H1 (cell line): ENCODE results near the gene FAM47A. TPM values are rescaled to one million over a fixed set of nuclear protein-coding genes. Genes with fewer than 3 reads are reported as not detected.

Source experiments
- CTCF ChIA-PET: fragments of 300-600 bp; sonication (Branson Sonifier 250); formaldehyde crosslinking; loops from one replicate; lab custom pipeline; 2021; ENCODE audit not compliant: partially characterized antibody; lab: Charles Lee
- POLR2A ChIA-PET: fragments of 300-600 bp; sonication (Branson Sonifier 250); formaldehyde crosslinking; loops from one replicate; lab custom pipeline; 2021; ENCODE audit warnings: inconsistent platforms; ENCODE audit not compliant: partially characterized antibody; lab: Charles Lee
- DNase-seq, 2 experiments: peaks; one replicate each; pipeline versions ENCODE4 v3.0.0 to v3.0.0-alpha.2; 2010 to 2022; ENCODE audit warnings: low spot score in 2 of 2, low read depth in 1 of 2, mixed read lengths in 1 of 2
- FAIRE-seq: peaks from 2 replicates; lab custom pipeline; 2011; peaks lifted over from hg19 to GRCh38; lab: Jason Lieb, UNC
- H2AFZ ChIP-seq: 2 replicates; pipeline ENCODE4 v1.8.1; 2012; ENCODE audit warnings: low read length, inconsistent platforms
- H2AK5ac ChIP-seq: 2 replicates; pipeline ENCODE4 v1.6.1; 2013; ENCODE audit warnings: low read depth, low read length
- H2BK120ac ChIP-seq: replicated peaks from 2 replicates; pipeline ENCODE3; 2013; ENCODE audit warnings: low read depth, low read length, inconsistent platforms
- H2BK12ac ChIP-seq: 2 replicates; pipeline ENCODE4 v1.6.1; 2013; ENCODE audit warnings: low read depth, low read length
- H2BK15ac ChIP-seq: 2 replicates; pipeline ENCODE4 v1.6.1; 2013; ENCODE audit warnings: low read length
- H2BK20ac ChIP-seq: 2 replicates; pipeline ENCODE4 v1.6.1; 2013; ENCODE audit warnings: low read length
- H2BK5ac ChIP-seq: 2 replicates; pipeline ENCODE4 v1.6.1; 2013; ENCODE audit warnings: low read depth, low read length
- H3K14ac ChIP-seq: 2 replicates; pipeline ENCODE4 v1.6.1; 2013; ENCODE audit warnings: inconsistent platforms; ENCODE audit not compliant: insufficient read length
- H3K18ac ChIP-seq: 2 replicates; pipeline ENCODE4 v1.6.1; 2013; ENCODE audit warnings: low read length; ENCODE audit errors: extremely low read depth
- H3K23ac ChIP-seq: 2 replicates; pipeline ENCODE4 v1.6.1; 2013; ENCODE audit warnings: inconsistent platforms; ENCODE audit not compliant: insufficient read length
- H3K23me2 ChIP-seq: 2 replicates; pipeline ENCODE4 v1.6.1; 2013; ENCODE audit warnings: low read depth, low read length
- H3K27ac ChIP-seq: 2 replicates; pipeline ENCODE4 v1.6.1; 2011; ENCODE audit warnings: low read depth, low read length, inconsistent platforms
- H3K27me3 ChIP-seq, 4 experiments: replicated peaks in 1 of 4; 1 replicate in 1 of 4; 2 replicates in 3 of 4; pipeline versions ENCODE4 v1.6.1 to v1.8.1; 2011 to 2013; ENCODE audit warnings: low read length in 3 of 4, mild to moderate bottlenecking in 3 of 4, inconsistent platforms in 2 of 4, mixed read lengths in 2 of 4, moderate library complexity in 1 of 4; ENCODE audit not compliant: control insufficient read depth in 3 of 4, insufficient read depth in 3 of 4; ENCODE audit errors: extremely low read depth in 1 of 4
- H3K36me3 ChIP-seq, 4 experiments: 2 replicates each; pipeline versions ENCODE4 v1.6.1 to v1.8.1; 2011 to 2013; ENCODE audit warnings: mild to moderate bottlenecking in 4 of 4, low read length in 3 of 4, moderate library complexity in 2 of 4, control low read depth in 1 of 4, inconsistent platforms in 1 of 4; ENCODE audit not compliant: insufficient read depth in 4 of 4, control insufficient read depth in 2 of 4
- H3K4ac ChIP-seq: replicated peaks from 2 replicates; pipeline ENCODE3; 2013; ENCODE audit warnings: low read length, low read depth, mixed read lengths, inconsistent platforms; ENCODE audit not compliant: insufficient read length
- H3K4me1 ChIP-seq, 4 experiments: replicated peaks in 1 of 4; 1 replicate in 1 of 4; 2 replicates in 3 of 4; pipeline versions ENCODE4 v1.6.1 to v1.8.1; 2011 to 2013; ENCODE audit warnings: low read length in 3 of 4, inconsistent platforms in 2 of 4, mixed read lengths in 1 of 4; ENCODE audit not compliant: insufficient read depth in 4 of 4, control insufficient read depth in 3 of 4
- H3K4me2 ChIP-seq, 2 experiments: 2 replicates each; pipeline versions ENCODE4 v1.6.1 to v1.8.1; 2011 to 2013; ENCODE audit warnings: low read depth in 2 of 2, low read length in 2 of 2, control low read depth in 1 of 2, inconsistent platforms in 1 of 2, mild to moderate bottlenecking in 1 of 2; ENCODE audit not compliant: insufficient read depth in 1 of 2
- H3K4me3 ChIP-seq, 4 experiments: fragments of 200-600, 300-600 bp in 1 of 4; sonication (generic), shearing (Covaris generic), sonication (Bioruptor Twin) in 1 of 4; 2 replicates each; pipeline versions ENCODE4 v1.5.1 to v1.8.1; 2011 to 2016; ENCODE audit warnings: low read length in 4 of 4, low read depth in 3 of 4, control low read depth in 2 of 4, inconsistent platforms in 2 of 4, mild to moderate bottlenecking in 2 of 4, mixed read lengths in 1 of 4, moderate library complexity in 1 of 4; ENCODE audit not compliant: insufficient read depth in 2 of 4; ENCODE audit errors: extremely low read depth in 1 of 4
- H3K56ac ChIP-seq: replicated peaks from 2 replicates; pipeline ENCODE3; 2013; ENCODE audit warnings: low read depth, mild to moderate bottlenecking, mixed read lengths, low read length, inconsistent platforms; ENCODE audit not compliant: insufficient read length
- H3K79me1 ChIP-seq: 2 replicates; pipeline ENCODE4 v1.6.1; 2013; ENCODE audit warnings: low read depth, low read length, control low read depth
- H3K79me2 ChIP-seq, 2 experiments: 2 replicates each; pipeline versions ENCODE4 v1.6.1 to v1.8.1; 2012 to 2013; ENCODE audit warnings: low read length in 2 of 2, mild to moderate bottlenecking in 2 of 2, inconsistent platforms in 1 of 2; ENCODE audit not compliant: insufficient read depth in 2 of 2, control insufficient read depth in 1 of 2
- H3K9ac ChIP-seq, 4 experiments: replicated peaks in 1 of 4; 1 replicate in 1 of 4; 2 replicates in 3 of 4; pipeline versions ENCODE4 v1.6.1 to v1.8.1; 2011 to 2013; ENCODE audit warnings: low read depth in 3 of 4, low read length in 3 of 4, control low read depth in 2 of 4, mild to moderate bottlenecking in 2 of 4, moderate library complexity in 2 of 4, inconsistent platforms in 1 of 4; ENCODE audit errors: extremely low read depth in 1 of 4
- H3K9me3 ChIP-seq, 2 experiments: 2 replicates each; pipeline versions ENCODE4 v1.6.1 to v1.8.1; 2012 to 2013; ENCODE audit warnings: mild to moderate bottlenecking in 2 of 2, moderate library complexity in 2 of 2, control low read depth in 1 of 2, inconsistent platforms in 1 of 2, low read depth in 1 of 2, low read length in 1 of 2, mixed read lengths in 1 of 2; ENCODE audit not compliant: insufficient read depth in 2 of 2
- H4K20me1 ChIP-seq, 2 experiments: replicated peaks in 1 of 2; 2 replicates each; pipeline versions ENCODE3 to v1.8.1; 2011 to 2013; ENCODE audit warnings: inconsistent platforms in 2 of 2, low read length in 2 of 2, mild to moderate bottlenecking in 1 of 2; ENCODE audit not compliant: insufficient read depth in 2 of 2, control insufficient read depth in 1 of 2
- H4K5ac ChIP-seq: 2 replicates; pipeline ENCODE4 v1.6.1; 2013; ENCODE audit warnings: low read length, low read depth, mixed read lengths, inconsistent platforms; ENCODE audit not compliant: insufficient read length
- H4K8ac ChIP-seq: 2 replicates; pipeline ENCODE4 v1.8.0; 2013; ENCODE audit warnings: mild to moderate bottlenecking, moderate library complexity, low read length, inconsistent platforms; ENCODE audit not compliant: insufficient read depth; ENCODE audit errors: extremely low read depth
- H4K91ac ChIP-seq: replicated peaks from 2 replicates; pipeline ENCODE3; 2013; ENCODE audit warnings: low read length, mixed read lengths, inconsistent platforms; ENCODE audit not compliant: insufficient read length
- EGR1 ChIP-seq: IDR thresholded peaks from 2 replicates; pipeline ENCODE4 v1.6.1; 2011; ENCODE audit warnings: low read depth, low read length, borderline replicate concordance
- FOSL1 ChIP-seq: IDR thresholded peaks from 2 replicates; pipeline ENCODE4 v1.6.1; 2011; ENCODE audit warnings: mild to moderate bottlenecking, low read depth, low read length, moderate library complexity; ENCODE audit not compliant: insufficient read depth
- GTF2F1 ChIP-seq: IDR thresholded peaks from 2 replicates; pipeline ENCODE4 v1.6.1; 2012; ENCODE audit warnings: low read depth, low read length, improper control_type of control experiment, borderline replicate concordance
- NRF1 ChIP-seq: IDR thresholded peaks from 2 replicates; pipeline ENCODE4 v1.6.1; 2011; ENCODE audit warnings: mild to moderate bottlenecking, low read depth, low read length, improper control_type of control experiment
- POLR2A ChIP-seq, 2 experiments: IDR thresholded peaks; 1 replicate in 1 of 2; 2 replicates in 1 of 2; pipeline ENCODE4 v1.6.1; 2011; ENCODE audit warnings: low read depth in 2 of 2, low read length in 2 of 2, mild to moderate bottlenecking in 2 of 2; ENCODE audit errors: control extremely low read depth in 1 of 2
- SP1 ChIP-seq: IDR thresholded peaks from 2 replicates; pipeline ENCODE4 v1.6.1; 2011; ENCODE audit warnings: low read depth, low read length
- SP4 ChIP-seq: IDR thresholded peaks from 2 replicates; pipeline ENCODE4 v1.6.1; 2012; ENCODE audit warnings: low read length, inconsistent platforms
- SRF ChIP-seq: IDR thresholded peaks from 2 replicates; pipeline ENCODE4 v1.6.1; 2011; ENCODE audit warnings: mild to moderate bottlenecking, low read depth, low read length, moderate library complexity
- TAF7 ChIP-seq: optimal IDR thresholded peaks from 2 replicates; pipeline ENCODE3; 2011; ENCODE audit warnings: low read depth, mild to moderate bottlenecking, inconsistent platforms, low read length, moderate library complexity, borderline replicate concordance
- WGBS, 2 experiments: shearing (Covaris generic) in 1 of 2; methylation state at CpG; one replicate each; pipeline versions ENCODE4 v1.1.6 to v1.1.7; 2013 to 2015; ENCODE audit warnings: low lambda C conversion rate in 2 of 2, mixed read lengths in 2 of 2, inconsistent platforms in 1 of 2, low coverage in 1 of 2, missing lambda C conversion rate in 1 of 2; ENCODE audit not compliant: insufficient replicate concordance in 2 of 2, insufficient coverage in 1 of 2, insufficient read length in 1 of 2; ENCODE audit errors: extremely low coverage in 1 of 2, missing lambda C conversion rate in 1 of 2; 5-methylcytosine and 5-hydroxymethylcytosine counted together
- polyA plus RNA-seq, 7 experiments: library from polyadenylated mRNA; depleted of rRNA in 3 of 7; stranded (reverse) in 5 of 7; unstranded in 2 of 7; fragments of >200 nt in 5 of 7; fragments of 200-250 nt in 2 of 7; gene quantifications; 1 replicate in 5 of 7; 2 replicates in 1 of 7; 4 replicates in 1 of 7; pipeline versions ENCODE4 v1.2.1 to v1.2.3, GENCODE V29; 2011 to 2013; ENCODE audit warnings: missing spikeins in 2 of 7, mixed read lengths in 2 of 7
- total RNA-seq: library from RNA; stranded (reverse); fragmentation: NEBNext Ultra II Directional; extraction: Animal tissue kit (Norgen Biotek cat#: 25700); gene quantifications from 2 replicates; pipeline ENCODE4 v1.2.1, GENCODE V29; 2021
- TF ChIP-seq, protein P1 (sequence below), 3 experiments: IDR thresholded peaks; 1 replicate in 2 of 3; 2 replicates in 1 of 3; pipeline versions ENCODE4 v1.5.1 to v1.6.1; 2011; ENCODE audit warnings: low read length in 3 of 3, mild to moderate bottlenecking in 3 of 3, inconsistent platforms in 2 of 3, low read depth in 1 of 3, moderate library complexity in 1 of 3; ENCODE audit not compliant: insufficient read depth in 1 of 3; ENCODE audit errors: control extremely low read depth in 1 of 3
- TF ChIP-seq, protein P2 (sequence below): IDR thresholded peaks from 2 replicates; pipeline ENCODE4 v1.6.1; 2011; ENCODE audit warnings: low read depth, mild to moderate bottlenecking, low read length; ENCODE audit not compliant: insufficient read depth

FAM47A gene
- total and polyA plus RNA-seq, 2 of the 8 experiments (the other 6 are each of a cell fraction or from before 2014, with no cell fraction given), result not detected

DNA sequence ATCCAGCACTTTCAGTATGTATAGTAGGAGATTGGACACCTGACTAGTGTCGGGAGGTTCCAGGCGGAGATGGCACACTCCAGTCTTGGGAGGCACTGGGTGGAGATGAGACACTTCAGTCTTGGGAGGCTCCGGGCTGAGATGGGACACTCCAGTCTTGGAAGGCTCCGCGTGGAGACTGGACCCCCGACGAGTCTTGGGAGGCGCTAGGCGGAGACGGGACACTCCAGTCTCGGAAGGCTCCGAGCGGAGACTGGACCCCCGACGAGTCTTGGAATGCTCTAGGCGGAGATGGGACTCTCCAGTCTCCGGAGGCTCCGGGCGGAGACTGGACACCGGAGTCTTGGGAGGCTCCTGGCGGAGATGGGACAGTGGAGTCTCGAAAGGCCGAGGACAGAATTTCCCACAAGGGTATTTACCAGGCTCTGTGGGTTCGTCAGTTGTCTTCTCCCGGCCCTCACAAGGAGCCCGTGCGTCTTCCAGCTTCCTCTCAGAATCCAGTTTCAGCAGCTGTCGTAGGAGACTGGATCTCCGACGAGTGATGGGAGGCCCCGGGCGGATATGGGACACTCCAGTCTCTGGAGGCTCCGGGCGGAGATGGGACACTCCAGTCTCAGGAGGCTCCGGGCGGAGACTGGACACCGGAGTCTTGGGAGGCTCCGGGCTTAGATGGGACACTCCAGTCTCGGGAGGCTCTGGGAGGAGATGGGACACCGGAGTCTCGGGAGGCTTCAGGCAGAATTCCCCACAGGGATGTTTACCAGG lies 952 bp downstream of the FAM47A start:
- Histone ChIP-seq H3K79me1 (no peaks in the 10 kb centered on the region), H3K36me3 (no peaks in the 10 kb centered on the region), H4K91ac (no peak overlapping the region), H3K14ac (no peak overlapping the region), H3K23ac (no peak overlapping the region), H3K4me2 (no peak overlapping the region), H2BK12ac (no peak overlapping the region), H3K23me2 (no peaks in the 10 kb centered on the region), H3K9me3 (peaks cover 0 to 8% of the 10 kb centered on the region in 2 experiments; a peak in 2 of 4 replicates), H2BK5ac (no peak overlapping the region), H3K9ac (no peak overlapping the region), H3K18ac (no peak overlapping the region), H2BK120ac (no peak overlapping the region), H3K4me3 (no peak overlapping the region), H3K56ac (no peak overlapping the region), H2BK15ac (no peak overlapping the region), H4K5ac (no peak overlapping the region), H4K8ac (no peak overlapping the region), H3K27me3 (no peaks in the 10 kb centered on the region), H2BK20ac (no peak overlapping the region), H3K4me1 (no peaks in the 10 kb centered on the region), H2AFZ (no peak overlapping the region), H4K20me1 (no peaks in the 10 kb centered on the region), H3K79me2 (no peaks in the 10 kb centered on the region), H2AK5ac (no peak overlapping the region), H3K27ac (no peak overlapping the region), H3K4ac (no peak overlapping the region)
- no peak for DNase-seq
- POLR2A ChIA-PET, result no interaction called here
- CTCF ChIA-PET, result no interaction called here
- WGBS, 2 experiments, result 96% methylated on average over 9 of the region's 41 CpGs; no CpG with 5 or more reads in 1 of the 2 experiments
- FAIRE-seq, result no peak
- no peak for TF ChIP-seq TAF7
- TF ChIP-seq, protein P1, sequence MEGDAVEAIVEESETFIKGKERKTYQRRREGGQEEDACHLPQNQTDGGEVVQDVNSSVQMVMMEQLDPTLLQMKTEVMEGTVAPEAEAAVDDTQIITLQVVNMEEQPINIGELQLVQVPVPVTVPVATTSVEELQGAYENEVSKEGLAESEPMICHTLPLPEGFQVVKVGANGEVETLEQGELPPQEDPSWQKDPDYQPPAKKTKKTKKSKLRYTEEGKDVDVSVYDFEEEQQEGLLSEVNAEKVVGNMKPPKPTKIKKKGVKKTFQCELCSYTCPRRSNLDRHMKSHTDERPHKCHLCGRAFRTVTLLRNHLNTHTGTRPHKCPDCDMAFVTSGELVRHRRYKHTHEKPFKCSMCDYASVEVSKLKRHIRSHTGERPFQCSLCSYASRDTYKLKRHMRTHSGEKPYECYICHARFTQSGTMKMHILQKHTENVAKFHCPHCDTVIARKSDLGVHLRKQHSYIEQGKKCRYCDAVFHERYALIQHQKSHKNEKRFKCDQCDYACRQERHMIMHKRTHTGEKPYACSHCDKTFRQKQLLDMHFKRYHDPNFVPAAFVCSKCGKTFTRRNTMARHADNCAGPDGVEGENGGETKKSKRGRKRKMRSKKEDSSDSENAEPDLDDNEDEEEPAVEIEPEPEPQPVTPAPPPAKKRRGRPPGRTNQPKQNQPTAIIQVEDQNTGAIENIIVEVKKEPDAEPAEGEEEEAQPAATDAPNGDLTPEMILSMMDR (IDR thresholded peaks at IDR 0.05; ENCODE audit: control extremely low read depth in 1 of 3, insufficient read depth in 1 of 3, low read depth in 1 of 3, low read length in 3 of 3), result no peak
- TF ChIP-seq, protein P2, sequence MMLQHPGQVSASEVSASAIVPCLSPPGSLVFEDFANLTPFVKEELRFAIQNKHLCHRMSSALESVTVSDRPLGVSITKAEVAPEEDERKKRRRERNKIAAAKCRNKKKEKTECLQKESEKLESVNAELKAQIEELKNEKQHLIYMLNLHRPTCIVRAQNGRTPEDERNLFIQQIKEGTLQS, result no peak
- TF ChIP-seq FOSL1, result no peak
- no peak for TF ChIP-seq NRF1
- TF ChIP-seq SRF, result no peak
- TF ChIP-seq SP4, result no peak
- no peak for TF ChIP-seq SP1
- no peak for TF ChIP-seq POLR2A (IDR thresholded peaks at IDR 0.05; ENCODE audit: control extremely low read depth in 1 of 2, low read depth in 2 of 2, low read length in 2 of 2)
- no peak for TF ChIP-seq GTF2F1
- TF ChIP-seq EGR1, result no peak
